ENCODE data around the gene VPS13C. TPM values are rescaled to one million over a fixed set of nuclear protein-coding genes. Genes with fewer than 3 reads are reported as not detected.

The VPS13C gene
- total RNA-seq, 1 donor from 2014 or later = 84.0 TPM

DNA sequence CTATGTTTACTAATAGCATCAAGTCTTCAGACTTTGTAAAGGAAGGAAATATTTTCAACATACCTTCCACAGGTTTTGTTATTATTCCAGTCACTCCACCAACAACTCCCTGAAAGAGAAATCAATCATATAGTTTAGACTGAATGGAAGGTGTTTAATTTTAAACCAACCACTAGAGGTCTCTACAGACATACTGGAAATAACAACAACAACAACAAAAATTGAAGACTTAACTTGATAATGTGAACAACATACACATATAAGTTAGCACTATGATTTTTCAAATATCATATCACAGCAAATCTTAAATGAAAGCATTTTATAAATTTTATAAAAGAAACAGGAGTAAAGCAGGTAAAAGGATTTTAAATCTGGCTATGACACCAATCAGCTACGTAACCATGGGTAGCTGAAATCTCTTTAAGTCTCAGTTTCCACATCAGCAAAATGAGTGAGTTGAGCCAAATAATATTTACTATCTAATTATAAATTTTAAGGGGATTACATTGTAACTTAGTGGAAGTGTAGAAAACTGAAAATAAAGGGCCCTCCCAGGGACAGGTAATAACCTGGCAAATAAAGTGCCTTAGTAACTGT, 188.2 kb downstream of the VPS13C start:
- DNase-seq (ENCODE audit: extremely low read depth, low read depth, low spot score) = no peak

DNA sequence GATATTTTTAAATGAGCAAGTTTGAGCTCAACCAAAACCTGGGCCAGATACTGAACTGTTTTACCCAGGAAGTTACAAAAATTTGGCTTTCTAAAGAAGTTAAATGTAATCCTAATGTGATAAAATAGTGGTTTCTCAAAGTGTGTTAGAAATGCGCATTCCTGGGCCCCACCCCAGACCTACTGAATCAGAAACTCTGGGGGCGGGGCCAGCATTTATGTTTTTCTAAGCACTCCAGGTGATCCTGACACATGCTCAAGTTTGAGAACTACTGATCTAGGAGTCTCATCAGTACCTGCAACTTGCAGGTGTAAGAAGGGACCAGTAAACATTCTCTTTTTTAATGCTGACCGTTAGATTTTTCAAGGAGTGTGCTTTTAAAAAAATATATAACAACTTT, 190.6 kb downstream of the VPS13C start:
- DNase-seq (ENCODE audit: extremely low read depth, low read depth, low spot score) = no peak

DNA sequence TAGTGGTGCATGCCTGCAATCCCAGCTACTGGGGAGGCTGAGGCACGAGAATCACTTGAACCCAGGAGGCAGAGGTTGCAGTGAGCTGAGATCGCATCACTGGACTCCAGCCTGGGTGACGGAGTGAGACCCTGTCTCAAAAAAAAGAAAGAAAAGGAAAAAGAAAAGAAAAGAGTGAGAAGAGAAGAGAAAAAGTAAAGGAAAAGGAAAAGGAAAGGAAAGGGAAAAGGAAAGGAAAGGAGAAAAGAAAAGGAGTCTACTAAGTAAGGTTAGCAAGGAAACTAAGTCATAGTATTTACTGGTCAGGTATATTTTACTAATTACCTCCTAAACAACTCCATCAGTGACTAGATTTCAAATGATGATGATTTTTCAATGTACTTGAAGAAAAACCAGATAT, 198.3 kb downstream of the VPS13C start:
- DNase-seq (ENCODE audit: extremely low read depth, low read depth, low spot score) = no peak

DNA sequence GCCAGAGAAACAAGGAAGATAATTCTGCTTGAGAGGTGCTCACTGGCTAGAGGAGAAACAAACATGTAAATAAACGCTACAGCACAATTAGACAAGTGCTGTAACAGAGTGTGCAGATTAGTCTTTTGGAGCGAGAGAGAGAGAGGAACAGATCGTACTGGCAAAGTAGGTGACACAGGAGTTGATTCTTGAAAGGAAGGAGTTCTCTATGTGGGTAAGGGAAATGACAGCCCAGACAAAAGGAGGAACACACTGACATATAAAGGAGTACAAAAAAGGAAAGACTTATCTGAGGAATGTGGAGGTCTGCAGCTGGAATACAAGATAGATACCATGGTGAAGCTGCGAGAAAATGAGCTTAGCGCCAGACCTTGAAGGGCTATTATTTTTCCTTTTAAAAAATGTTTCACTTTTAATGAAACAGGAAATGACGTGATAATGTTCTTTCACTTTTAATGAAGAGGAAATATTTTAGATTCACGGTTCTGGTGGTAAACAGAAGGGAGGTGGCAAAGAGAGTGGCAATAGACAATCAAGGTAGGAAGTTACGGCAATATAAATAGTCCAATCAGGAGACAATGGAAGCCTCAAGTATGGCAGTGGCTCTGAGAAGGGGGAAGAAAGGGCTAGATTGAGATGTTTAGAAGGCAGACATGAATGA, 202.9 kb downstream of the VPS13C start:
- no peak for DNase-seq (ENCODE audit: extremely low read depth, low read depth, low spot score)

DNA sequence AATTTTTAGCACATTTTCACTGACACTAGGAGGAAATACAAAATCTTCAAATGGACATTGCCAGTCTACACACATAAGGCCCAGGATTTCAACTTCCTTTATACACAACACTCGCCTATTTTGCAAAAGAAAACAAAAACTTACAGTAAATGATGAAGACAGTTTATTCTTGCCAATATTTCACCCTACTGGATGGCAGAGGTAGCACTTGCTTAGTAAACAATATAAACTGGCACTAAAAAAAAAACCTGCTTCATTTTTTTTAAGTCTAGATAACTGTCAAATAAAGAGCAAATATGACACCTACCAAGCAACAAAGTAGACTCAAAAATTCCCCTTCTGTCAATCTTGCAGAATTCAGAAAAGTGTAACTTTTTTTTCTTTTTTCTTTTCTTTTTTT, 204.0 kb downstream of the VPS13C start:
- no peak for DNase-seq (ENCODE audit: extremely low read depth, low read depth, low spot score)

DNA sequence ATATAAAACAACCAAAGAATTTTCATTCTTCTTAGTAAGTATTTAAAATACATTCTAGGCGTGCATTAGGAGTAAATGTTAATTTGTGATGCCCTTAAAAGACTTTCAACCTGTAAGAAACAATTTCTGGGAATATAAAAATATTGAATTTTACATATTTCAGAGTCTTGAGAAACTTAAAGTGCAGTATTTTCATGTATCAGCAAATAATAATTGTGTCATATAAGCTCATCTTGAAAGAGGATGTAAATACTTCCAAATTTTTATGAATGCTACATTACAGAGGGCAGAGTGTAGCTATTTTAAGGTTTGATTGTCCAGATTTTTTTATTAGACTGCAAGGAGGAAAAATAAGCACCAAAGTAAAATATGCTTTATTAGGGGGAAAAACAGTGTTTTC, 207.1 kb downstream of the VPS13C start:
- DNase-seq (ENCODE audit: extremely low read depth, low read depth, low spot score) = no peak

DNA sequence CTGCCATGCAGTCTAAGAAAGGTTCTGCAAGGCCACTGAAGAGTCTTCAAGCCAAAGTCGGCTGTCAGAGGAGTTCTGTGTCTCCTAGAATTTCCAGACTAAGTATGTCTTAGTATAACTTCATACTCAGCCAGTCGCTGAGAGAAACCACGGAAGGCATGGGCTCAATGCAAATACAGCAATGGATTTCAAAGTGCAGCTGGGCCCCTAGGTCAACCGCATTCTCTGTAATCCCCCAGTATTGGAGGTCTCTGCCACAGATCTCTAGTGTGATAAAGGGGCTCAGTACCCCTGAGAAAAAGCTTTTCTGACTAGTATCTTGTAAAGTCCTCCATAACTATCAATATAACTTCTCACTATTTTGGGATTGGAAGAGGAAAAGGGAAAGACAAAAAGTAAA, 208.3 kb downstream of the VPS13C start:
- no peak for DNase-seq (ENCODE audit: extremely low read depth, low read depth, low spot score)

DNA sequence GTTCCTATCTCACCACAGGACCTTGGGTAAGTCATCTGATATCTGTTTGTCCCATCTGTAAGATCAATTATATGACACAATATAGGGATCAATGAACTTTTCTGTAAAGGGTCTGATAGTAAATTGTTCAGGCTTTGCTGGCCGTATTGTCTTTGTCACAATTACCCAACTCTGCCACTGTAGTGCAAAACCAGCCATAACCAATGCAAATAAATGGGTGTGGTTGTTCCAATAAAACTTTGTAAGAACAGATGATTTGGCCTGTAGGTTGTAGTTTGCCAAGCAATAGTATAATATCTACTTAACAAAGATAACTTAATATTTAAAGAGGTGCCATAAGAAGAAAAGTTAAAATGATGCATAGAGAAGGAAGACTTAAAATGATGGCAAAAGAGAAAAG, 210.8 kb downstream of the VPS13C start:
- DNase-seq (ENCODE audit: extremely low read depth, low read depth, low spot score) = no peak

DNA sequence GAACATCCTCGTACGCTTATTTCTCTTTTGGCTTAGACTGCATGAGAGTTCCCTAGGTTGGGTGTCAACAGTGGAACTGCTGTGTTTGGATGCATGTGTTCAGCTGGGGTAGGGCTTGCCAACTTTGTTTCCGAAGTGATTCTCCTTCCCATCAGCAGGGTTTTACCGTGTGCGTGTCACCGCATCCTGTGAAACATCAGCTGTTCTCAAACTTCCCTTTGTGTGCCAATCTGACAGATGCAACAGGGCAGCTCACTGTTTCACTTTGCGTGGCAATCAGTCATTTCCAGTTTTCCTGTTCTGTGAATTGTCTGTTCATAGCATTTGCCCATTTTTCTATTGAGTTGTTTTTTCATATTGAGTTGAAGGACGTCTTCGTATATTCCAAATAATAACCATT, 218.8 kb downstream of the VPS13C start:
- DNase-seq (ENCODE audit: extremely low read depth, low read depth, low spot score) = no peak

DNA sequence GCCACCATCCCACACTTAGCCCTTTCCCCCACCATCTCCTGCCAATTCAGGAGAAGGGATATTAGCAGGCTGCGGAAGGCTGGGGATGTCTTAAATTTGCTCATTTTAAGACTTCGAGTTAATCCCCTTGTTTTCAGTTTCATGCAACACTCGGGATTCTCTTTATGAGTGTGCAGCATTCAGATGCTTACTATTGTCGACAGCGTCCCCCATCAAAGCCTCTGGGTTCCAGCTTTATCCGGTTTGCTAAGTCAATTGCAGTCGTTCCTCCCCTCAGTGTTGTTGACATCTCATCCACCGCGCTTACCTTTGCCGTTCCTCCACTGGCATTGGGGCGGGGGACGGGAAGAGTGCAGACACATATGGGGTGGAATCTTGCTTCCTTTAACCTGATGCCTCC, 220.2 kb downstream of the VPS13C start:
- no peak for DNase-seq (ENCODE audit: extremely low read depth, low read depth, low spot score)

DNA sequence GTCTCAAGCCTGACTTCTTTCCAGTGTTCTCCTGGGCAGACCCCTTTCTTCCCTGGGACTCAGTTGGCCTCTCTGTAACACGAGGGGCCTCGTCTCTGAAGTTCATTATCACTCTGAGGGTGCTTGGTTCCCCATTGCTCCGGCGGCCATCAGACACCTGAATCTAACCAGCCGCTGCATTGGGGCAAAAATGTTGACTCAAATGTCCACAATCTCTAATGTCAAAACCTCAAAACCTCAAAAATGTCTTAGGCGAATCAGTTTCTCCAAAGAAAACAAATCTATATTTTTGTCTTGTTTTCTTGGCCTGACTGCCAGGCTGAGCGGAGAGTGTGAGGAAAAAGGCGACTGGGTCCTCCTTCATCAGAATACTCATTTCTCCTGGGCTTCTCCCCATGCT, 220.7 kb downstream of the VPS13C start:
- no peak for DNase-seq (ENCODE audit: extremely low read depth, low read depth, low spot score)

DNA sequence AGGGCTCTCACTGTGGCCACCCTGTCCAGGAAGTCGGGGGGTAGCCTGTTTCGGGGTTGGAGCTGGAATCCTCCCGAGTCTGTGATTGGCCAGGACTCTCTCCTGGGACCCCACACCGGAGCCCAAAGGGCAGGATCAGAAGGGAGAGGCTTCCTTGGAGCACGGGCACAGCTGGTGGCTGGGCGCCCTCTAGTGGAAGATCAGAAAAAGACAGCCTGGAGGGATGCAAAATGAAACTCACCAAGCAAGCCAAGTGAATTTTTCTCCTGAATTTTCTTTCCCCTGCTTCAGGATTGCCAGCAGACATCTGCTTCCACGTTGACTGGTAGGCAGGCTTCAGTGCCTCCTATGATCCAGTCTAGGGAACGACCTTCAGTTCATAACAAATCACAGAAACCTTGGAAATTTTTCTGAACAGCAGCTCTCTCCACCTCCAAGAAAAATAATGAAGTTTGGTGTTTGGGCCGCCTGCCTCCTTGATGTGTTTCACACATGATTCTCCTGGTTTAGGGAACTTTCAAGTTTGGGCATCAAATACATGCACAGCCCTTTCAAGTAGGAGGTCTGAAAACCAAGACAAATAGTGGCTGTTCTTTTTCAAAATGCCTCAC, 224.6 kb downstream of the VPS13C start:
- DNase-seq (ENCODE audit: extremely low read depth, low read depth, low spot score) = no peak

DNA sequence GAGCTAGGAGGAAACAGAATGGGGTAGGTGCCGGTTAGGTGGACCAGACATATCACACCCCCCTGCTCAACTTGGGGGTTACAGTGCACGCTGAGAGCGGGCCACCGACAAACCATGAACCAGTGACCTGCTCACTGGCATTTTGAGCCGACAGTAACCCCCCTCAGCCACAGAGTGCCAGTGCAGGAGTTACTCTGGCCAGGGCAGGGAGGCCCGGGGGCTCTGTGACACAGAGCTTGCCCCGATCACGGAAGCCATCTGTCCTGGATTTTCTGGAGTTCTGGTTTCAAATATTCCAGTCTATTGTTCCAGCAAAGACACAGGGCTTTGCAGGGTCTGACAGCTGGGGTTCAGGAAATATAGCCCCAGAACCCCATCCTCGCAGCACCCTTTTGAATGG, 225.2 kb downstream of the VPS13C start:
- DNase-seq (ENCODE audit: extremely low read depth, low read depth, low spot score) = no peak

DNA sequence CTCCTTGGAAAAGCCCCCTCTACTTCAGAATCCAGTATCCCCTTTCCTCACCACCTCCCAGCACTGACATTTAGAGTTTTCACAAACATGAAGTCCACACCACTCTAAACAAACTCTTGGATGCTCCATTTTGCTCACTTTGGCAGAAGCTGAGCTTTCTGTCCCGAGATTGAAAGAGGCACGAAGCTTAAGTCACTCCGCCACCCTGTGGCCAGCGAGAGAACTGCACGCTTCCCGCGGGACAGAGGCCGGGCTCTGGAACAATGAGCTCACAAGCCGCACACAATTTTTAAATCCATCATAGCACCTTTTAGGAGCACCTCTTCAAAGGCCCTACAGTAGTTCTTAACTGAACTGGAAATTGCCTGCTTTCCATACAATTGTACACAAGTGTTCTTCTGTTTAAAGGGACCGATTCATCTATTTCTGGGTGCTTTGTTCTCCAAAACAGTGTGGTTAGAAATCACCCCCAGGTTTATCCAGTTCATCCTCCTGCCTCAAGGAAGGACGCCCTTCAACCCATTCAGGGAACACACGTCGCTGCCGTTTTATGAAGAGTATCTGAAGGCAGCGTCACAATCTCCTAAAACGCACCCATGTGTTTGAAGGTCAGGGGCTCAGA, 226.1 kb downstream of the VPS13C start:
- no peak for DNase-seq (ENCODE audit: extremely low read depth, low read depth, low spot score)

DNA sequence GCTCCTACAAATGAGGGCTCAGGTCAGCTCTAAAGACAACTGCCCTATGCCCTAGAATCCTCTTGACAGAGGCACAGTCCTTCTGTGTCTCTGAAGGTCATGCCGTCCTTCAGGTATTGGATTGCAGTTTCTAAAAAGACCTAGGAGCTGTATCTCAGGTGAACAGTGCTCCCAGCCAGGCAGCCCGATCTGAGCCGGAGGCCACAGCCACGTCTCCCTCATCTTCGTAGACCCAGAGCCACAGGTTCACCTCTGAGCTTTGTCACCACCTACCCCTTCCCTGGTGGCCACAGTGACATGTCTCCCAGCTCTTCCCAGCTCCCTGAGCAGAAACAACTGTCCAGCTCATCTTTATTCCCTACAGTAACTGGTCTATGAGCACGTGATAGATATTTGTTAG, 228.0 kb downstream of the VPS13C start:
- DNase-seq (ENCODE audit: extremely low read depth, low read depth, low spot score) = no peak

DNA sequence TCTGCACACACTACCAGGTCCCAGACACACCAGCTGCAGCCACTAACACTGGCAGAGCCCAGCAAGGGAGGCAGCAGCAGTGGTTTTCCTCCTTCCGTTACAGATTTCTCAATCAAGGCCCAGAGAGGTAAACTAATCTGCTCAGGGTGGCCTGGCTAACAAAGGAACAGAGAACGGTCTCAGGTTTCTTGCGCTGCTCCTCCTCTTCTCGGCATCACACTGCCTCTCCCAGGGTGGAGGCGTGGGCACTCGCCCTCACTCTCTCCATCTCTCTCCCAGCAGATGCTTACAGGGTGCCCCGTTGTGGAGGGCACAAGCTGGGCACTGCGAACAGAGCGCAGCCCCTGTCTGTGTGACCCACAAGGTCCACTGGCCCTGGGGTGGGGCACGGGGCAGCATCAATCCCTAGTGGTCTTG, 228.7 kb downstream of the VPS13C start:
- no peak for DNase-seq (ENCODE audit: extremely low read depth, low read depth, low spot score)

DNA sequence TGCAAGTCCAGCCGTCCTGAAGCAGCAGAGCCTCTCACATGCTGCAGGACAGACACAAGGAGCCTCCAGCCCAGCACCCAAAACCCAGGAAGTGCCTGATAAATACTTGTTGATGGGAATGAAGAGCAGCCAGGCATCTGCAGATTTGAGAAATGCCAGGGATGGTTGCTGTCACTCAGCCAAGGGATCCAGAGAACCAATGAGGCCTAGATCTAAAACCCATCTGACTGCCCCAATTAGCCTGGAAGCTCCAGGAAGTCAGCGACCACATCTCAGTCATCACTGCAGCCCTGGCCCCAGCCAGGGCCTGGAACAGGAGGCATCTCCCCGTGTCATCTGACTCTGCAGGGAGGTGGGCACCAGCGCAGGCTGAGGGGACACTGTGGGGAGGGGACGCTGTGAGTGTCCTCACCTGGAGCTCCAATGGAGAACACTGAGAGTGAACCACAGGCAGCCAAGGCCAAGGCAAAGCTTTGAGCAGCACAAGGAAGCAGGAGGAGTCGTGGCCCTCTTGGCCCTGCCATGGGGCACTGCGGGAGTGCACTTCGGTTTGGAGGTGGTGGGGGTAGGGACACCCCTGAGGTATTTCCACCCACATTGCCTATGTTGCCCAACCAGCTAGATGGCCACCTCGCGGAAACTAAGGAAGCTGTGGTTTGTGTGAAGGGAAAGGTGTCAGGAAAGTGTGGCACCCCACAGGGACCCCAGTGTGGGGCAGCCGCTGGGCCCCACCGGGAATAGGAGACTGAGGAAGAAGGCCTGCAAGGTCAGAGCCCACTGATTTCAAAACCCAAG, 229.5 kb downstream of the VPS13C start:
- no peak for DNase-seq (ENCODE audit: extremely low read depth, low read depth, low spot score)

DNA sequence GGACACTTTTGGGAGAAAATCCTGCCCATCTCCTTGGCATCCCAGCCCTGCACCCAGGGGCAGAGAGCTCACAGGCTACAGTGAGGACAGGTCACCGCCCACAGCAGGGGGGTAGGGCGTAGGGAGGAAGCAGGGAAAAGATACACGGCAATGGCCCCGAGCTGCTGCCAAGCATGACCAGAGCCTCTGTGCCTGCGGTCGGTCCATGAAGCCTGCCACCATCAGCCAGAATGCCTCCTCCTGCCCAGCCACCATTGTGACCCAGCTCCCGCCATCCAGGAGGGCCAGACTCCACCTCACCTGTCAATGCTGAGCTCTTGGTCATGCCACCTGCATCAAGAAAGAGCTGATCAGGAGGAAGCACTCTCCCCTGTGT, 230.7 kb downstream of the VPS13C start:
- no peak for DNase-seq (ENCODE audit: extremely low read depth, low read depth, low spot score)

DNA sequence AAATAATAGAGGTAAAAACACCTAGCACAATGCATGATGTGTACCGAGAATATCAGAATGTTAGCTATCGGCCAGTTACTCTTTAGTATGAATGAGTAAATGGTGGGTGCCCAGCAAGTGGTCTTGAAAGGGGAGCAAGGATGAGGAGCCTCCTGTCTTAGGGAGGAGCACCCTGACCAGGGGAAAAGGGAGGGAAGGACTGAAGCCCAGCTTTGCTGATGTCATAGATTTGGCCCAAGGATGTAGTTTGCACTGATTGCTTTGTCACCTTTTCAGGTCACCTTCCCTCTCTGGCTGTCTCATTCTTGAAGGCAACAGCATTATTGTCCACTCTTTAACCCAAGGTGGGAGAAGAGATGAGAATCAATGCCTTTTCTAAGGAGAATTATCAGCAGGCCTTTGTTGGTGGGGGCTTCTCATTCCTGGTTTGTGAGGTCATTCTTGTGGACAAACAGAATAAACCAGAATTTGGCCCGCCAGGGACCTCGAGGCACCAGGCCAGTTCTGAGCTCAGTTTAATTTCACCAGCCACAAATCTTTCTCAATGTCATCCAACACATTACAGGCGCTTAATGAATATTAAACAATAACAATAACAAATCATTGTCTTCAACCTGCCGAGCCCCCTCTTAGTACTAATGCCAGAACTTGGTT, 231.3 kb downstream of the VPS13C start:
- no peak for DNase-seq (ENCODE audit: extremely low read depth, low read depth, low spot score)

DNA sequence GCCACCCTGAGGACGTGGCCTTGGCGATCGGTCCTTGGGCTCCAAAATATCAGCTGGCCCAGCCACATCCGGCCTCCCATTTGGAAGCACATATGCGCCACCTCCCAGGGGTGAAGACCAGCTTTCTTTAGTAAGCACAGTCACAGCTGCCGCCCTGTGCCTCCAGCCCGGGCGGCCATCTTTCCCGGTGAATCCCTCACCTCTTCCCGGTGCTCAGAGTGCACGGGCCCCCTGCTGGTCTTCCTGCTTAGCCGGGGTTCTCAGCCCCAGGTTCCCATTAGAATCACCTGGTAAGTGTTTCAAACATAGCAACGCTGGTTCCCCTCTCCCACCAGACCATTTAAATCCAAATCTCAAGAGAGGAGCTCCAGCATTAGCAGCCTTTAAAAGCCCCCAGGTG, 232.2 kb downstream of the VPS13C start:
- no peak for DNase-seq (ENCODE audit: extremely low read depth, low read depth, low spot score)

DNA sequence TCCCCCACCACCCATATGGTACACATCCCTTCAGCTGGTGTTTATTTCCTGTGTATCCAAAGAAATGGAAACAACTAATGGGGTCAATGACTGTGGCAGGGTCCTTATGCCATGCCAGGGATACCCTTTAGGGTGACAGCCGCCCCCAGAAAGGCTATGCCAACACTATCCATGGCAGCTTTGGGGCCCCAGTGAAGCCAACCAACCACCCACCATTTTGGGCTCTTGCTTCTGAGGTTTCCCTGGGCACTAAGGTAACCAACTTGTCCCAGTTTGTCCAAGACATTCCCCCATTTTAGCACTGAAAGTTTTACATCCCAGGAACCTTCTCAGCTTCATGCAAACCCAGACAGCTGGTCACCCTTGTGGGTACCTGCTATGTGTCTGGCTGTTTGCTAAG, 233.1 kb downstream of the VPS13C start:
- DNase-seq (ENCODE audit: extremely low read depth, low read depth, low spot score) = no peak
